HepG2 (cell line): ENCODE measurements around the gene C18orf63. TPM values are rescaled to one million over a fixed set of nuclear protein-coding genes. Genes with fewer than 3 reads are reported as not detected.

Experiments
- ADNP ChIP-seq: sonication (generic); formaldehyde crosslinking; IDR thresholded peaks from 2 replicates; pipeline ENCODE4 v1.4.0; 2020; ENCODE audit warnings: missing genetic modification reagents
- FOXA3 ChIP-seq: IDR thresholded peaks from 2 replicates; pipeline ENCODE4 v1.6.1; 2016; ENCODE audit warnings: missing genetic modification reagents, missing compliant biosample characterization
- GABPA ChIP-seq, 2 experiments: IDR thresholded peaks; 2 replicates each; pipeline ENCODE4 v1.6.1; 2011 to 2016; ENCODE audit warnings: low read depth in 2 of 2, low read length in 1 of 2, missing biosample characterization in 1 of 2, missing genetic modification characterization in 1 of 2
- GATAD2A ChIP-seq: IDR thresholded peaks from 2 replicates; pipeline ENCODE4 v1.6.1; 2016
- HDAC1 ChIP-seq: sonication (generic); formaldehyde crosslinking; IDR thresholded peaks from 2 replicates; pipeline ENCODE4 v1.5.1; 2020; ENCODE audit warnings: mild to moderate bottlenecking, missing genetic modification reagents
- HMG20B ChIP-seq: conservative IDR thresholded peaks from 2 replicates; pipeline ENCODE4 v1.6.1; 2016; ENCODE audit warnings: missing genetic modification reagents, missing compliant biosample characterization
- KDM3A ChIP-seq: IDR thresholded peaks from 2 replicates; pipeline ENCODE4 v1.6.1; 2018; ENCODE audit warnings: low read depth, missing compliant biosample characterization
- PHF5A ChIP-seq: IDR thresholded peaks from one replicate; pipeline ENCODE4 v1.6.1; 2018; ENCODE audit warnings: low read depth, missing genetic modification reagents; ENCODE audit not compliant: unreplicated experiment
- PTBP1 ChIP-seq: fragments of 200-400 bp; formaldehyde crosslinking; IDR thresholded peaks from 2 replicates; pipeline ENCODE4 v1.6.1; 2018; ENCODE audit warnings: low read length, low read depth; ENCODE audit not compliant: poor library complexity, severe bottlenecking
- RFX3 ChIP-seq: IDR thresholded peaks from 2 replicates; pipeline ENCODE4 v1.6.1; 2016; ENCODE audit warnings: missing biosample characterization, missing genetic modification reagents
- RNF2 ChIP-seq: fragments of 450-650 bp; conservative IDR thresholded peaks from 2 replicates; pipeline ENCODE4 v1.6.1; 2016; ENCODE audit warnings: low read depth
- SMARCC2 ChIP-seq: fragments of 450-650 bp; IDR thresholded peaks from 2 replicates; pipeline ENCODE4 v1.6.1; 2017; ENCODE audit warnings: antibody characterized with exemption, mild to moderate bottlenecking
- SRSF1 ChIP-seq: fragments of 200-400 bp; formaldehyde crosslinking; optimal IDR thresholded peaks from 2 replicates; pipeline ENCODE3; 2017; ENCODE audit warnings: mild to moderate bottlenecking, low read depth, low read length, moderate library complexity
- ZBTB34 ChIP-seq: sonication (generic); formaldehyde crosslinking; IDR thresholded peaks from 2 replicates; pipeline ENCODE4 v1.8.0; 2022; ENCODE audit warnings: mild to moderate bottlenecking, missing genetic modification reagents
- ZFP91 ChIP-seq: sonication (generic); formaldehyde crosslinking; IDR thresholded peaks from 2 replicates; pipeline ENCODE4 v1.9.0; 2022; ENCODE audit warnings: missing genetic modification reagents, mild to moderate bottlenecking, borderline replicate concordance
- ZNF331 ChIP-seq: sonication (generic); formaldehyde crosslinking; IDR thresholded peaks from 2 replicates; pipeline ENCODE4 v1.4.0; 2020; ENCODE audit warnings: missing genetic modification reagents
- ZNF337 ChIP-seq: sonication (generic); formaldehyde crosslinking; IDR thresholded peaks from 2 replicates; pipeline ENCODE4 v1.5.1; 2020; ENCODE audit warnings: missing genetic modification reagents, low read depth, mild to moderate bottlenecking, borderline replicate concordance
- polyA plus RNA-seq, 8 experiments: library from polyadenylated mRNA; depleted of rRNA in 3 of 8; stranded (reverse) in 7 of 8; unstranded in 1 of 8; fragments of >200 nt; fragmentation: Illumina TruSeq in 4 of 8; extraction: Trizol in 4 of 8; gene quantifications; 2 replicates each; pipeline versions ENCODE4 v1.2.1 to v1.2.3, GENCODE V29; 2011 to 2016; ENCODE audit warnings: low read depth in 4 of 8, missing spikeins in 1 of 8, mixed read lengths in 1 of 8; ENCODE audit not compliant: insufficient read depth in 1 of 8
- total RNA-seq, 5 experiments: library from RNA; depleted of rRNA; stranded (reverse); fragments of >200 nt; fragmentation: Illumina TruSeq; extraction: Trizol; gene quantifications; 2 replicates each; pipeline ENCODE4 v1.2.3, GENCODE V29; 2016; ENCODE audit warnings: low read depth in 1 of 5
- TF ChIP-seq, protein P1 (sequence below): IDR thresholded peaks from 2 replicates; pipeline ENCODE4 v1.6.1; 2018; ENCODE audit warnings: missing genetic modification reagents
- TF ChIP-seq, protein P2 (sequence below): sonication (generic); formaldehyde crosslinking; IDR thresholded peaks from 2 replicates; pipeline ENCODE4 v1.4.0; 2020; ENCODE audit warnings: missing genetic modification reagents
- TF ChIP-seq, protein P3 (sequence below), 2 experiments: sonication (generic) in 1 of 2; formaldehyde crosslinking in 1 of 2; IDR thresholded peaks; 2 replicates each; pipeline versions ENCODE4 v1.4.0 to v1.6.1; 2018 to 2020; ENCODE audit warnings: missing genetic modification reagents in 2 of 2, borderline replicate concordance in 1 of 2, low read depth in 1 of 2, mild to moderate bottlenecking in 1 of 2, missing biosample characterization in 1 of 2

The C18orf63 gene
- total and polyA plus RNA-seq, 2 of the 13 experiments (the other 11 are each of a cell fraction or from before 2014, with no cell fraction given) = 0.01 TPM; not detected in 1

DNA sequence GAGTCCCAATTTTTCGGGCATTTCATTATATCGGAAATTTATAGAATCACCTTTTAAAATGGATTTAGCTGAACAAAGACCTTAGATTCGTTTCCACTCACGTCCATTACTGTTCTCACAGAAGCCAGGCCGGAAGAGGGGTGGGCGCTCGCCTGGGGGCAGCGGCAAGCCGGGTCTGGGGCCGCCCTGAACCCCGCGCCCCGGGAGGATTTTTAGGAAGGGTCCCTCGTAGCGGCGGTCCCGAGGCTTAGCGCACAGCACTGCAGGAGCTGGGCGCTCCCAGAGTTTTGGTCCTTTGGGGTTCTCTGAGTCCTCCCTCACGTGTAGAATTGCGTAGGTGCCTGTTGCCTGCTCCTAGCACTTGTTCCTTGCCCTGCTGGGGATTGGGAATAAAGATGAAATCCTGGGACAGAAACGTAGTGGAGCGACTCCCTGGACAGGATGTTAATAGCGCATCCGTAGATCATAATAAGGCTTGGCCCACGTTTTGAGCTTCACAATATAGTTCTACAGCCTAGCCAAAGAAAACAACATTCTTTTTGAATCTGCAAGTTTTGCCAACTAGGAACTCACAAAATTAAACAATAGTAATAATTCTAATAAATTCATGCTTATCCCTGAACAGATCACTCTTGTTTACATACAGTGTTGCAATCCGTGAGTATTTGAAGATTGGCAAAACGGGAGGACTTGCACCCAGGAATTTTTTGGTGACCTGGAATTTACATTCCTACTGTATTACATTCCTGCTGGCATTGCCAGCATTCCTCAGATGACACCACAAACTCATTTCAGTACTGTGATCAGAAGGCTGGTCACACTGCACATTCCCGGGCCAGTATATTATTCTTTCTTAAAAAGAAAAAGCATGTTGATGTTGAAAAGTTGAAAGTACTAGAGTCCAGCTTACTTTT is 875 bp downstream of the C18orf63 start (continued):
- TF ChIP-seq, protein P1, sequence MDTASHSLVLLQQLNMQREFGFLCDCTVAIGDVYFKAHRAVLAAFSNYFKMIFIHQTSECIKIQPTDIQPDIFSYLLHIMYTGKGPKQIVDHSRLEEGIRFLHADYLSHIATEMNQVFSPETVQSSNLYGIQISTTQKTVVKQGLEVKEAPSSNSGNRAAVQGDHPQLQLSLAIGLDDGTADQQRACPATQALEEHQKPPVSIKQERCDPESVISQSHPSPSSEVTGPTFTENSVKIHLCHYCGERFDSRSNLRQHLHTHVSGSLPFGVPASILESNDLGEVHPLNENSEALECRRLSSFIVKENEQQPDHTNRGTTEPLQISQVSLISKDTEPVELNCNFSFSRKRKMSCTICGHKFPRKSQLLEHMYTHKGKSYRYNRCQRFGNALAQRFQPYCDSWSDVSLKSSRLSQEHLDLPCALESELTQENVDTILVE (CRISPR knock-in tag) = 0 out of 2 replicates have a peak, but pooled peaks have one; percentile 56
- no peak for TF ChIP-seq PHF5A (CRISPR knock-in tag)
- peak; percentile 89 for TF ChIP-seq SMARCC2
- TF ChIP-seq HDAC1 (CRISPR knock-in tag) = 0 out of 2 replicates have a peak, but pooled peaks have one; percentile 23
- TF ChIP-seq PTBP1 = no peak
- TF ChIP-seq RFX3 = no peak
- TF ChIP-seq ZFP91 (CRISPR knock-in tag) = 0 out of 2 replicates have a peak, but pooled peaks have one; percentile 16
- TF ChIP-seq SRSF1 = no peak
- peak; percentile 64; the same call in 1 of the 2 replicates for TF ChIP-seq GATAD2A (CRISPR knock-in tag)
- TF ChIP-seq ADNP = no peak
- peak; percentile 92 for TF ChIP-seq FOXA3 (CRISPR knock-in tag)
- TF ChIP-seq HMG20B (CRISPR knock-in tag) = 0 out of 2 replicates have a peak, but pooled peaks have one; percentile 36
- TF ChIP-seq RNF2 = no peak
- peak; percentile 98 for TF ChIP-seq ZBTB34 (CRISPR knock-in tag)
- TF ChIP-seq ZNF337 (CRISPR knock-in tag) = no peak
- TF ChIP-seq GABPA (IDR thresholded peaks at IDR 0.05; ENCODE audit: low read depth, low read length) = no peak
- TF ChIP-seq GABPA (CRISPR knock-in tag; IDR thresholded peaks at IDR 0.05; ENCODE audit: low read depth) = no peak
- TF ChIP-seq, protein P2, sequence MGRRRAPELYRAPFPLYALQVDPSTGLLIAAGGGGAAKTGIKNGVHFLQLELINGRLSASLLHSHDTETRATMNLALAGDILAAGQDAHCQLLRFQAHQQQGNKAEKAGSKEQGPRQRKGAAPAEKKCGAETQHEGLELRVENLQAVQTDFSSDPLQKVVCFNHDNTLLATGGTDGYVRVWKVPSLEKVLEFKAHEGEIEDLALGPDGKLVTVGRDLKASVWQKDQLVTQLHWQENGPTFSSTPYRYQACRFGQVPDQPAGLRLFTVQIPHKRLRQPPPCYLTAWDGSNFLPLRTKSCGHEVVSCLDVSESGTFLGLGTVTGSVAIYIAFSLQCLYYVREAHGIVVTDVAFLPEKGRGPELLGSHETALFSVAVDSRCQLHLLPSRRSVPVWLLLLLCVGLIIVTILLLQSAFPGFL (CRISPR knock-in tag) = no peak
- TF ChIP-seq ZNF331 = 0 out of 2 replicates have a peak, but pooled peaks have one; percentile 60
- TF ChIP-seq, protein P3, sequence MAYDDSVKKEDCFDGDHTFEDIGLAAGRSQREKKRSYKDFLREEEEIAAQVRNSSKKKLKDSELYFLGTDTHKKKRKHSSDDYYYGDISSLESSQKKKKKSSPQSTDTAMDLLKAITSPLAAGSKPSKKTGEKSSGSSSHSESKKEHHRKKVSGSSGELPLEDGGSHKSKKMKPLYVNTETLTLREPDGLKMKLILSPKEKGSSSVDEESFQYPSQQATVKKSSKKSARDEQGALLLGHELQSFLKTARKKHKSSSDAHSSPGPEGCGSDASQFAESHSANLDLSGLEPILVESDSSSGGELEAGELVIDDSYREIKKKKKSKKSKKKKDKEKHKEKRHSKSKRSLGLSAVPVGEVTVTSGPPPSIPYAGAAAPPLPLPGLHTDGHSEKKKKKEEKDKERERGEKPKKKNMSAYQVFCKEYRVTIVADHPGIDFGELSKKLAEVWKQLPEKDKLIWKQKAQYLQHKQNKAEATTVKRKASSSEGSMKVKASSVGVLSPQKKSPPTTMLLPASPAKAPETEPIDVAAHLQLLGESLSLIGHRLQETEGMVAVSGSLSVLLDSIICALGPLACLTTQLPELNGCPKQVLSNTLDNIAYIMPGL (CRISPR knock-in tag; IDR thresholded peaks at IDR 0.05; ENCODE audit: borderline replicate concordance in 1 of 2, low read depth in 1 of 2) = no peak
- no peak for TF ChIP-seq KDM3A (CRISPR knock-in tag)
